GM18861 (cell line): Measurements from ENCODE around the gene PIK3C3.
"Not testable (repeated sequence)": the region's sequence is repeated elsewhere in the genome, so short reads cannot be mapped to it uniquely, and the experiment has no call there.

Experiments used
- ATAC-seq: cut with Tn5 transposase; IDR thresholded peaks from one replicate; pipeline ENCODE4 v1.9.1; 2021; ENCODE audit not compliant: unreplicated experiment

Gene PIK3C3

GRCh38 chr18:42069036-42069435 lies 114.0 kb downstream of the PIK3C3 start:
- ATAC-seq: no peak

DNA sequence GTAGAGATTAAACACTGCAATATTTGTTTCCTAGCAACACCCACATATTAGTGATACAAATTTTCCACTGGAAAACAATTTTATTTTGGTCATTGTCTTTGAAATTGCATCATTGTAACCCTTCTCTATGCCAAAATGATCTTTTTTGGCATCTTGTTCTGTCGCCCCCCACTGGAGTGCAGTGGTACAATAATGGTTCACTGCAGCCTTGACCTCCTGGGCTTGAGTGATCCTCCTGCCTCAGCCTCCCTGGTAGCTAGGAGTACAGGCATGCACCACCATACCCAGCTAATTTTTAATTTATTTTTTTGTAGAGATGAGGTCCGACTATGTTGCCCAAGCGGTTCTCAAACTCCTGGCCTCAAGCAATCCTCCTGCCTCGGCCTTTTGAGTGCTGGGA lies 117.4 kb downstream of the PIK3C3 start:
- no peak for ATAC-seq

DNA sequence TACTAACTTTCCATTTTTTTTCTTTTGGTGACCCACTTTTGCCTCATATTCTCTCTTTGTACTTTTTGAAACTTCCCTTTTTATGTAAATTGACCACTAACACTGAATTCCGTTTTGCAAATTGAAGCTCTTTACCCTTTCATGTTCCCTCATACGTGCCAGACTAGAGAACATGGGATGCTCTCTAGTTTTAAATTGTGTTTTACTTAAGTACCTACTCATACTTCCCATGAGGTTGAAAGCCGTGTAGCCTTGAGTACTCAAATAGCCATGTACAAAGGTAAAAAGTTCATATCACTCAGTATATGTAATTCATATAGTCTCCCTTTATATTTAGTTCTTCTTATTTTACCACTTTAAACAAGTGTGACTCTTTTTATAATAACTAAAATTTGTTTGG lies 119.7 kb downstream of the PIK3C3 start:
- ATAC-seq: no peak

DNA sequence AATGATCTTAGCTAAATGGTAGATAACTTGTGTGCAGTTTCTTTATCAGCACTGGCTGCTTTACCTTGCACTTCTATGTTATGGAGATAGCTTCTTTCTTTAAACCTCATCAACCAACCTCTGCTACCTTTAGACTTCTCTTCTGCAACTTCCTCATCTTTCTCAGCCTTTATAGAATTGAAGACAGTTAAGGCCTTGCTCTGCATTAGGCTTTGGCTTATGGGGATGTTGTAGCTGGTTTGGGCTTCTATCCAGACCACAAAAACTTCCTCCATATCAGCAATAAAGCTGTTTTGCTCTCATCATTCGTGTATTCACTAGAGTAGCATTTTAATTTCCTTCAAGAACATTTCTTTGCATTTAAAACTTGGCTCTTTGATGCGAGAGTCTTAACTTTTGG lies 123.7 kb downstream of the PIK3C3 start:
- no peak for ATAC-seq

DNA sequence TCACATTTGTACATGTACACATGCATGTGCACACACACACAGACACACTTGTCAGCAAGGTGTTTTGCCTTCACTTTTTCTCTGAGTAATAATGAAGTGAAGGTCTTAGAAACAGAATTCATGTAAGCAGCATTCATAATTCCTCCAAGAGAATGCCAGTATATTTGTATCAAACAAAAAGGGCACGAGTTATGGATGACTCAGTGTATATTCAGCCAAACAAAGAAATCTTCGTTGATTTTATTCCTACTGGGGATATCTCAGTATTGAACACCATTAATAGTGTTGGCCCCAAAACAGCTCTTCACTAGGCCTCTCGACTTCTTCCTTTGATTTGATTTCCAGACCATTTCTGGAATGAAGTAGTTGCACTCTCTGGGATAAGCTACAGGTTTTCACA lies 125.3 kb downstream of the PIK3C3 start:
- ATAC-seq: no peak

GRCh38 chr18:42082415-42083234 lies 127.6 kb downstream of the PIK3C3 start:
- no peak for ATAC-seq

DNA sequence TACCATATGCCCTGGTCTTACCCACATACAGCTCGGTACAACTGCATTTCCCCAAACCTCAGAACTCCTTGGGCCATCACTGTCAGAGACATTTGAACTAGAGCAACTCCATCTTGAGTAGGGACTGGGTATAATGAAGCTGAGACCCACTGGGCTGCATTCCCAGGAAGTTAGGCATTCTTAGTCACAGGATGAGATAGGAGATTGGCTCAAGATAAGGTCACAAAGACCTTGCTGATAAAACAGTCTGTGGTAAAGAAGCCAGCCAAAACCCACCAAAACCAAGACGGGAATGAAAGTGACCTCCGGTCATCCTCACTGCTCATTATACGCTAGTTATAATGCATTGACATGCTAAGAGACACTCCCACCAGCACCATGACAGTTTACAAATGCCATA lies 131.3 kb downstream of the PIK3C3 start:
- no peak for ATAC-seq

DNA sequence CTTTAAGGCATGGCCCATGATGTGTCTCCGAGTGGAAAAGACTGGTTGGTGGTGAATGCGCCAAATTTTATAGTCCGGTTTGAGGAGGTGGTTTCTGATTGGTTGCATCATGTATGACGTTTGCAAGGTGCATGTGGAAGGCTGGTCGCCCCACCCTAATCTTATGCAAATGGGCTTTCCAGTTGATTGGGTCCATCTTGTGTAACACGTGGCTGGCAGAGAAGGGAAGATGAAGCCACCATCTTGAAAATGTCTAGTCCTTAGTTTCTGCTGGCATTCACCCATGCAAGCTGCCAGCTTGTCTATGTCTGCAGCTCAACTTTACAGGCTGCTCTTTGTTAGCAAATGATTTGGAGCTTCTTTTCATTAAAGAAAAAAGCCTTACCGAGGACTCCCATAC lies 132.2 kb downstream of the PIK3C3 start:
- no peak for ATAC-seq

- no peak for ATAC-seq
Measured at GRCh38 chr18:42087876-42088275, 132.8 kb downstream of the PIK3C3 start.

DNA sequence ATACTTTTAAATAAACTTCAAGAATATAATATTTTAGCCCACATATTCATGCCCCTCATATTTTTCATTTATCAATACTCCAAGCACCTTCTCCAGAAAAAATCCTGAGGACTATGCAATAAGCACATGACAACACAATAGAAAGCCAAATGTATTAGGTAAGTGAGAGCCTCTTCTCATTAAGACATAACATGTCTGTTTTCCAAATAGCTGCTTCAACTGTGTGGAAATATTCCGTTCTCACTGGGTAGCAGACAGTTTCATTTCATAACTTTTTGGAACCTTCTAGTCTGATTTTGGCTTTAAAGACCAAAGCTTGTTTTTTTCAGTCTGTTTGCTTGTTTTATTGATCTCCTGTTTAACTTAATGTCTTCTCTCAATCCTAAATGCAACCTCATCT lies 137.8 kb downstream of the PIK3C3 start:
- ATAC-seq: no peak

DNA sequence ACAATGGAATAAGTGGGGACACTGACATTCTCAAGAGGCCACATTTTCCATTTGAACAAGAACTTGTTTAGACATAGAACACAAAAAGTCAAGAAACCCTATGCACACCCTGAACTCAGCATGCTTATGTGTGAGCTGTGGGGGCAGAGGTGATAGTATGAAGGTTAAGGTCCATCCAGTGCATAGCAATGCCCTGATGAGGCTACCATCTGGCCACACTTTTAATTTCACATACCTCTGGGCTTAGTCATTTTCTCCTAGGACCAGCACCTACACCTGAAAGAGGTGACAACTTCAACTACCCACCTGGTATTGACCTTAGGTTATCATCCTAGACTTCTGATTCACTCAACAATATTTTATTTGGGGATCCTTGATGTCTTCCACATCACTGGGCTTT lies 139.8 kb downstream of the PIK3C3 start:
- ATAC-seq: no peak

DNA sequence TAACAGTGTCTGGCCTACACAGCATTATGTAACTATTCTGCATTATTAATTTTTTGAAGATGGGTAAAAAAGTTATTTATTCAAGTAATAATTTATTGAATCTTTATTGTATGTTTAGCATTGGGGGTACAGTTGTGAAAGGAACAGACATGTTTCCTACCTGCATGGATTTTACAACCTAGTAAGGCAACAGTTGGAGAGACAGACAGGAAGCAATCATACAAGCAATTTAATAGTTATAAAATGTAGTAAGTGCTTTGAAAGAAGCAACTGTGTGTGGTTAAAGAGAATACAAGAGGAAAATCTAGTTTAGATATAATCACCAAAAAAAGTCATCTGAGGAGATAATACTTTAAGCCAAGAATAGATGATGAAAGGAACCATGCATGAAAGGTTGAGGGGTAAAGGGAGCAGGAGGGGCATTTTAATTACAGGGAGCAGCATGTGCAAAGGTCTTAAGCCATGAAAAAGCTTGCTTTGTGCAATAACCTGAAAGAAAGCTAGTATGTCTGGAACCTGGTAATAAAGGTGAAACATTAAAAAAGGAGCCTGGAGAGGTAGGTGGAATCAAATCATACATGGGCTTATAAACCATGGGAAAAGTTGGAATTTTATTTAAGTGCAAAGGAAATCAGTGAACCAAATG lies 140.8 kb downstream of the PIK3C3 start:
- no peak for ATAC-seq

- no peak for ATAC-seq
Measured at GRCh38 chr18:42100248-42100647, 145.2 kb downstream of the PIK3C3 start.

- ATAC-seq: no peak
Measured at GRCh38 chr18:42100911-42101310, 145.9 kb downstream of the PIK3C3 start.

- ATAC-seq: no peak
Measured at GRCh38 chr18:42105394-42105793, 150.4 kb downstream of the PIK3C3 start.

DNA sequence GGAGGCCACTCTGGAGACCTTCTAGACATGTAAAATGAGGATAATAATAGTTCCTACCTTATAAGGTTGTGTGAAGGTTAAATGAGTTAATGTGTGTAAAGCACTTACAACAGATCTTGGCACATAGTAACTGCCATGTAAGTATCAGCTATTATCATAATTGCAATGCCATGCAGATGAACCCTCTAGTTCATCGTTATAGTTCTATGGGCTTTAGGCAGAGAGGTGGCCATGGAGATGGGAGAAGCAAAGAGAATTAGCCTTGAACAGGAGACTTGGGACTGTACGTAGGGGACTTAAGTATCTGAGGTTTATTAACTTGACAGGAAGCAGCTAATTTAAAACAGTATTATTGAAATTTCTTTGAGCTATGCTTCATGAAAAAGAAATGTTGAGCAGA lies 151.8 kb downstream of the PIK3C3 start:
- no peak for ATAC-seq

- ATAC-seq: no peak
Measured at GRCh38 chr18:42107287-42107686, 152.3 kb downstream of the PIK3C3 start.

- ATAC-seq: no peak
Measured at GRCh38 chr18:42107691-42108450, 152.8 kb downstream of the PIK3C3 start.

- ATAC-seq: not testable (repeated sequence)
Measured at GRCh38 chr18:42112147-42112546, 157.1 kb downstream of the PIK3C3 start.

DNA sequence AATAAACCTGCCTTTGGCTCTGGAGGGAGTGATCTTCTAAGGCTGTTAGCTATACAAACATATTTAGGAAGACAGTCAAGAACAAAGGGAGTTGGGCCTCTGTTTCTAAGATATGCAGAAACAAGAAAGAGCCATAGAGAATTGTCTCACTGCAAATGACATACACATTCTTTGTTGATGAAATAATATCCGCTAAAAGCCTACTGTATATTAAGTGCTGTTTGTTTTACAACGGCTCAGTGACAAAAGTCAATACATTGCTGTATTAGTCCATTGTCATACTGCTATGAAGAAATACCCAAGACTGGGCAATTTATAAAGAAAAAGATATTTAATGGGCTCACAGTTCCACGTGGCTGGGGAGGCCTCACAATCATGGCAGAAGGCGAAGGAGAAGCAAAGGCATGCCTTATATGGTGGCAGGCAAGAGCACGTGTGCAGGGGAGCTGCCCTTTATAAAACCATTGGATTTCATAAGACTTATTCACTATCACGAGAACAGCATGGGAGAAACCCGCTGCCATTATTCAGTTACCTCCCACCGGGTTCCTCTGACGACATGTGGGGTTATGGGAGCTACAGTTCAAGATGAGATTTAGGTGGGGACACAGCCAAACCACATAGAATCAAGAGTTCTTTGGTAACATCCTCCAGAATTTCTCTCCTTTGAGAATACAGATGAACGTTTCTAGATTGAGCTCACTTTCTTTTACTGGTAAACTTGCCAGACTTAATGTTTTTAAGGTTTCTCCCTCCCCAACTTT lies 157.8 kb downstream of the PIK3C3 start:
- no peak for ATAC-seq

DNA sequence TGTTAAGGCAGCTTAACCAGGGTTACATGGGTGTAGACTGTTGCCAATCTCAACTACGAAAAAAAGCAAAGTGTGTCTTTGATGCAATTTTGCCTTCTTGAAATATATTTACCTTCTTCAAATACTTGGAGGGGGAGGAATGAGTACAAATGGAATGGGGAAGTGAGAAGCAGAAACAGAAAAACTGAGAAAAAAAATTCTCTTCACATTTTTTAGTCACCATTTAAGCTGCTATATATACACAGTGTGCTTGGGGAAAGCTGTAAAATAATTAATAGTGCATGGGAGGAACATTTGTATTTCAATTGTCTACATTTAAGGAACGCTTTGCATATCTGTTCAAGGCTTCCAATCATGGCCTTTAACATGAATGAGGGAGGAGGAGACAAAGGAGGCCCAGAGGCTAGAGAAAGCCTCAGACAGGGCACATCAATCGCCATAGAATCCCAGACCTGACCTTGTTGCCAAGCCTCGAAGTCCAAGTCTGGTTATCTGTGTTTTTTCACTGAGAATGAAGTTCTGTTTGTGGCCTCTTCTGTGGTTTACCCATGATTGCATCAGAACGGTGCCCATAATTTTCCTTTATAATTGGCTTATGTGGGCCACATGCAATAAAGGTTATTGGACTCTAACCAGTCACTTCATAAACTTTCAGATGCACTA lies 158.6 kb downstream of the PIK3C3 start:
- peak; percentile 53 for ATAC-seq
